Naive thymus-derived CD4-positive, alpha-beta T cell (primary cell): ENCODE results near the gene GNPAT. TPM values are rescaled to one million over a fixed set of nuclear protein-coding genes. Genes with fewer than 3 reads are reported as not detected.

Source experiments
- ATAC-seq: fragments of 150-1000 bp; cut with Tn5 transposase; 2 replicates; pipeline ENCODE4 v1.10.0; 2021; ENCODE audit warnings: mild to moderate bottlenecking, moderate library complexity
- CTCF ChIA-PET: fragments of 350-600 bp; sonication (Branson Sonifier 250); formaldehyde crosslinking; loops from one replicate; lab custom pipeline; 2021; ENCODE audit warnings: antibody characterized with exemption; lab: Charles Lee
- POLR2A ChIA-PET: fragments of 350-600 bp; sonication (Branson Sonifier 250); formaldehyde crosslinking; loops from one replicate; lab custom pipeline; 2021; ENCODE audit warnings: antibody characterized with exemption, inconsistent platforms; lab: Charles Lee
- DNase-seq, 9 donors: peaks; one replicate each; pipeline versions ENCODE4 v3.0.0 to v3.0.0-alpha.2; 2020 to 2022; ENCODE audit warnings: mixed read lengths in 1 of 9
- H3K27ac ChIP-seq: one replicate; pipeline ENCODE4 v1.7.0; 2013; ENCODE audit warnings: mild to moderate bottlenecking, low read depth, low read length, moderate library complexity
- H3K27me3 ChIP-seq, 2 donors: one replicate each; pipeline ENCODE4 v1.7.0; 2013; ENCODE audit warnings: low read length in 2 of 2, mild to moderate bottlenecking in 2 of 2, moderate library complexity in 2 of 2; ENCODE audit not compliant: control insufficient read depth in 2 of 2, insufficient read depth in 2 of 2
- H3K36me3 ChIP-seq, 3 experiments: 1 replicate in 2 of 3; 2 replicates in 1 of 3; pipeline ENCODE4 v1.7.0; 2013; ENCODE audit warnings: low read length in 3 of 3, mild to moderate bottlenecking in 3 of 3, moderate library complexity in 1 of 3; ENCODE audit not compliant: insufficient read depth in 3 of 3, control insufficient read depth in 2 of 3
- H3K4me1 ChIP-seq, 2 donors: one replicate each; pipeline ENCODE4 v1.7.0; 2013; ENCODE audit warnings: low read length in 2 of 2, mild to moderate bottlenecking in 2 of 2, moderate library complexity in 1 of 2; ENCODE audit not compliant: control insufficient read depth in 2 of 2, insufficient read depth in 2 of 2
- H3K4me3 ChIP-seq: 2 replicates; pipeline ENCODE4 v1.7.0; 2013; ENCODE audit warnings: mild to moderate bottlenecking, low read length
- H3K9me3 ChIP-seq, 3 experiments: 1 replicate in 2 of 3; 2 replicates in 1 of 3; pipeline ENCODE4 v1.7.0; 2013; ENCODE audit warnings: low read length in 3 of 3; ENCODE audit not compliant: control insufficient read depth in 2 of 3
- H3K27ac Mint-ChIP-seq, 9 donors: one replicate each; pipeline ENCODE4 v1.8.0; 2020 to 2022; ENCODE audit warnings: mixed read lengths in 9 of 9, mild to moderate bottlenecking in 8 of 9, moderate library complexity in 5 of 9, inconsistent platforms in 2 of 9
- H3K27me3 Mint-ChIP-seq, 5 donors: one replicate each; pipeline ENCODE4 v1.8.0; 2021 to 2022; ENCODE audit warnings: mixed read lengths in 5 of 5, mild to moderate bottlenecking in 1 of 5
- H3K36me3 Mint-ChIP-seq, 5 donors: one replicate each; pipeline ENCODE4 v1.8.0; 2020 to 2022; ENCODE audit warnings: mixed read lengths in 5 of 5, mild to moderate bottlenecking in 3 of 5, inconsistent platforms in 1 of 5
- H3K4me1 Mint-ChIP-seq, 7 donors: one replicate each; pipeline ENCODE4 v1.8.0; 2020 to 2022; ENCODE audit warnings: mixed read lengths in 7 of 7, mild to moderate bottlenecking in 3 of 7, inconsistent platforms in 1 of 7
- H3K4me3 Mint-ChIP-seq, 10 donors: one replicate each; pipeline ENCODE4 v1.8.0; 2020 to 2022; ENCODE audit warnings: mild to moderate bottlenecking in 10 of 10, mixed read lengths in 10 of 10, moderate library complexity in 6 of 10, inconsistent platforms in 2 of 10
- H3K9me3 Mint-ChIP-seq, 11 donors: one replicate each; pipeline ENCODE4 v1.8.0; 2020 to 2022; ENCODE audit warnings: mixed read lengths in 11 of 11, mild to moderate bottlenecking in 4 of 11, inconsistent platforms in 1 of 11, moderate library complexity in 1 of 11
- intact Hi-C, 2 donors: fragments of 100-400 bp; cut with micrococcal nuclease; formaldehyde crosslinking; loops; one replicate each; pipeline ENCODE4 v1.15.1; 2023
- polyA plus RNA-seq, 2 donors: library from polyadenylated mRNA; unstranded; fragments of 300-500 nt; fragmentation: Illumina TruSeq; gene quantifications; one replicate each; pipeline ENCODE4 v1.2.3, GENCODE V29; 2021
- total RNA-seq, 6 experiments: library from RNA in 5 of 6; stranded (reverse) in 5 of 6; gene quantifications; 1 replicate in 5 of 6; 2 replicates in 1 of 6; pipeline ENCODE4 v1.2.3 and lab custom pipeline; 2021 to 2026

Gene GNPAT
- total and polyA plus RNA-seq, 7 experiments from 2014 or later, result 17.3 to 41.0 (median 34.4) TPM

- no peaks in the 10 kb centered on the region for H3K9me3 ChIP-seq
- H3K4me1 Mint-ChIP-seq, result peaks cover 0 to 6% (median 3%) of the 10 kb centered on the region in 7 donors
- ATAC-seq, result no peak
- H3K27me3 ChIP-seq, result no peaks in the 10 kb centered on the region
- intact Hi-C loops, result no loop called here
- H3K4me3 Mint-ChIP-seq, result no peak overlapping the region
- H3K36me3 ChIP-seq, result no peaks in the 10 kb centered on the region
- H3K27ac ChIP-seq, result no peak overlapping the region
- peaks cover 0 to 4% (median 2%) of the 10 kb centered on the region in 5 donors for H3K36me3 Mint-ChIP-seq
- H3K9me3 Mint-ChIP-seq, result no peaks in the 10 kb centered on the region
- DNase-seq, result no peak
- no peak overlapping the region for H3K4me3 ChIP-seq
- peak overlapping the region in 1 of 9 donors; percentile 84 for H3K27ac Mint-ChIP-seq
- CTCF ChIA-PET, result no interaction called here
- H3K27me3 Mint-ChIP-seq, result peaks cover 0 to 9% (median 0%) of the 10 kb centered on the region in 5 donors
- POLR2A ChIA-PET, result interaction anchor here (0.6 to 0.8 kb wide), 2 partner anchors 17 to 243 kb away, joined by 3 read pairs; no protein-coding TSS in a partner anchor
- H3K4me1 ChIP-seq, result no peaks in the 10 kb centered on the region
Measured at GRCh38 chr1:231218078-231218477, 22.9 kb upstream of the GNPAT start.

GRCh38 chr1:231219422-231220401 is 21.3 kb upstream of the GNPAT start:
- peaks cover under 1 to 15% (median 2%) of the 10 kb centered on the region in 3 experiments for H3K36me3 ChIP-seq
- intact Hi-C loops, result no loop called here
- H3K27ac ChIP-seq, result no peak overlapping the region
- no peak overlapping the region for H3K4me3 ChIP-seq
- DNase-seq, result no peak
- POLR2A ChIA-PET, result interaction anchor here (0.5 kb wide), 2 partner anchors 55 to 116 kb away, joined by 3 read pairs; no protein-coding TSS in a partner anchor
- Mint-ChIP-seq H3K9me3 (no peaks in the 10 kb centered on the region), H3K4me3 (no peak overlapping the region), H3K36me3 (peaks cover 0 to 11% (median 6%) of the 10 kb centered on the region in 5 donors), H3K27me3 (peaks cover 0 to 4% (median 0%) of the 10 kb centered on the region in 5 donors), H3K4me1 (peaks cover 0 to 7% (median 4%) of the 10 kb centered on the region in 7 donors), H3K27ac (no peak overlapping the region)
- no peaks in the 10 kb centered on the region for H3K27me3 ChIP-seq
- no peaks in the 10 kb centered on the region for H3K4me1 ChIP-seq
- CTCF ChIA-PET, result no interaction called here
- H3K9me3 ChIP-seq, result no peaks in the 10 kb centered on the region
- no peak for ATAC-seq

GRCh38 chr1:231220801-231221200 is 20.2 kb upstream of the GNPAT start:
- Mint-ChIP-seq H3K27ac (no peak overlapping the region), H3K4me3 (no peak overlapping the region), H3K27me3 (peaks cover 0 to 4% (median 0%) of the 10 kb centered on the region in 5 donors), H3K4me1 (peaks cover 0 to 4% (median 0%) of the 10 kb centered on the region in 7 donors), H3K36me3 (peaks cover 0 to 19% (median 10%) of the 10 kb centered on the region in 5 donors), H3K9me3 (no peaks in the 10 kb centered on the region)
- Histone ChIP-seq H3K4me1 (no peaks in the 10 kb centered on the region), H3K27ac (no peak overlapping the region), H3K9me3 (no peaks in the 10 kb centered on the region), H3K36me3 (peaks cover 6 to 26% (median 11%) of the 10 kb centered on the region in 3 experiments), H3K27me3 (no peaks in the 10 kb centered on the region), H3K4me3 (no peak overlapping the region)
- DNase-seq (no peak), ATAC-seq (no peak)
- ChIA-PET POLR2A (interaction anchor here (0.6 kb wide), 1 partner anchor 1954 kb away, joined by 3 read pairs; no protein-coding TSS in a partner anchor), CTCF (no interaction called here)
- intact Hi-C loops, result no loop called here

GRCh38 chr1:231226156-231226555 is 14.9 kb upstream of the GNPAT start:
- H3K9me3 ChIP-seq, result no peaks in the 10 kb centered on the region
- intact Hi-C loops, result no loop called here
- no peaks in the 10 kb centered on the region for H3K27me3 Mint-ChIP-seq
- peaks cover 0 to 6% of the 10 kb centered on the region in 2 donors for H3K4me1 ChIP-seq
- H3K4me1 Mint-ChIP-seq, result peaks cover 0 to 21% (median 16%) of the 10 kb centered on the region in 7 donors
- ChIA-PET CTCF (no interaction called here), POLR2A (no interaction called here)
- H3K27ac ChIP-seq, result no peak overlapping the region
- no peak overlapping the region for H3K4me3 Mint-ChIP-seq
- H3K27me3 ChIP-seq, result no peaks in the 10 kb centered on the region
- H3K27ac Mint-ChIP-seq, result peak overlapping the region in 1 of 9 donors; percentile 72
- no peak overlapping the region for H3K4me3 ChIP-seq
- DNase-seq (no peak), ATAC-seq (no peak)
- H3K36me3 Mint-ChIP-seq, result peaks cover 8 to 42% (median 31%) of the 10 kb centered on the region in 5 donors
- no peaks in the 10 kb centered on the region for H3K9me3 Mint-ChIP-seq
- H3K36me3 ChIP-seq, result peaks cover 6 to 59% (median 23%) of the 10 kb centered on the region in 3 experiments

GRCh38 chr1:231231511-231231910 is 9.5 kb upstream of the GNPAT start:
- Mint-ChIP-seq H3K36me3 (peaks cover 9 to 32% (median 25%) of the 10 kb centered on the region in 5 donors), H3K4me3 (no peak overlapping the region), H3K9me3 (no peaks in the 10 kb centered on the region), H3K27ac (peak overlapping the region in 1 of 9 donors; percentile 24), H3K27me3 (no peaks in the 10 kb centered on the region), H3K4me1 (peaks cover 26 to 56% (median 51%) of the 10 kb centered on the region in 7 donors)
- Histone ChIP-seq H3K4me1 (peaks cover 0 to 7% of the 10 kb centered on the region in 2 donors), H3K36me3 (peaks cover 0 to 47% (median 5%) of the 10 kb centered on the region in 3 experiments), H3K4me3 (no peak overlapping the region), H3K27ac (no peak overlapping the region), H3K9me3 (no peaks in the 10 kb centered on the region), H3K27me3 (no peaks in the 10 kb centered on the region)
- ChIA-PET POLR2A (interaction anchor here (1.1 kb wide), 1 partner anchor 11 kb away, joined by 3 read pairs; no protein-coding TSS in a partner anchor), CTCF (no interaction called here)
- intact Hi-C loops, result no loop called here
- ATAC-seq (no peak), DNase-seq (no peak)

- Histone ChIP-seq H3K4me3 (no peak overlapping the region), H3K27me3 (no peaks in the 10 kb centered on the region), H3K36me3 (peaks cover 0 to 51% (median 3%) of the 10 kb centered on the region in 3 experiments), H3K4me1 (peaks cover 0 to 20% of the 10 kb centered on the region in 2 donors), H3K27ac (no peak overlapping the region), H3K9me3 (no peaks in the 10 kb centered on the region)
- ATAC-seq (no peak), DNase-seq (no peak)
- Mint-ChIP-seq H3K9me3 (no peaks in the 10 kb centered on the region), H3K4me3 (no peak overlapping the region), H3K36me3 (peaks cover 5 to 31% (median 26%) of the 10 kb centered on the region in 5 donors), H3K27me3 (no peaks in the 10 kb centered on the region), H3K4me1 (peaks cover 36 to 68% (median 64%) of the 10 kb centered on the region in 7 donors), H3K27ac (peak overlapping the region in 2 of 9 donors; percentile 7 to 37)
- CTCF ChIA-PET, result no interaction called here
- intact Hi-C loops, result no loop called here
- POLR2A ChIA-PET, result interaction anchor here (0.5 kb wide), 1 partner anchor 252 kb away, joined by 3 read pairs; no protein-coding TSS in a partner anchor
Measured at GRCh38 chr1:231232870-231233734, 7.9 kb upstream of the GNPAT start.
